Tibial nerve (tissue), 4 donors: ENCODE results near the gene TBC1D5.
"Not testable (repeated sequence)": the region's sequence is repeated elsewhere in the genome, so short reads cannot be mapped to it uniquely, and the experiment has no call there.

Source experiments
- EP300 ChIP-seq, 2 donors: sonication (generic); formaldehyde crosslinking; IDR thresholded peaks; one replicate each; pipeline ENCODE4 v1.6.1; 2017; ENCODE audit warnings: antibody characterized with exemption in 2 of 2, mild to moderate bottlenecking in 1 of 2
- POLR2A ChIP-seq, 2 donors: fragments of 450-650 bp; IDR thresholded peaks; one replicate each; pipeline ENCODE4 v1.6.1; 2017; ENCODE audit warnings: antibody characterized with exemption in 2 of 2, mild to moderate bottlenecking in 2 of 2, moderate library complexity in 2 of 2
- TF ChIP-seq, protein P1 (sequence below), 5 experiments: fragments of 200-600 bp in 3 of 5; fragments of 450-650 bp in 2 of 5; sonication (generic) in 3 of 5; IDR thresholded peaks; one replicate each; pipeline ENCODE4 v1.5.1; 2016 to 2019; ENCODE audit warnings: antibody characterized with exemption in 5 of 5, mild to moderate bottlenecking in 3 of 5, moderate library complexity in 2 of 5

DNA sequence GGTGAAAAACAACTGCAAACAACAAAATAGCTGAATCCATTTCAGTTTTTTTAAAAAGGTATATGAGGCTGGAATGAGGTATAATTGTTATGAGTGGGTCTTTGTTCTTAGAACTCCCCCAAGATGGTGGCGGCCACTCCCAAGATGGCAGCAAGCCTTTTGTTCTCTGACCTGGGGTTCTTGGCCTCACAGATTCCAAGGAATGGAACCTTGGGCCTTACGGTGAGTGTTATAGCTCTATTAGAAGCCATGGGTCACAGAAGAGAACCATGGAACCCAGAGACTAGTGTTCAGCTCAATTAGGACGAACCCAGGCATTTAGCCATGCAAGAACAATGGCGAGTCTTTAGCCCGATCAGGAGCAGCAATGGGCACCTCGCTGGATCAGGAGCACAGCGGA lies 7.1 kb downstream of the TBC1D5 start:
- TF ChIP-seq, protein P1, sequence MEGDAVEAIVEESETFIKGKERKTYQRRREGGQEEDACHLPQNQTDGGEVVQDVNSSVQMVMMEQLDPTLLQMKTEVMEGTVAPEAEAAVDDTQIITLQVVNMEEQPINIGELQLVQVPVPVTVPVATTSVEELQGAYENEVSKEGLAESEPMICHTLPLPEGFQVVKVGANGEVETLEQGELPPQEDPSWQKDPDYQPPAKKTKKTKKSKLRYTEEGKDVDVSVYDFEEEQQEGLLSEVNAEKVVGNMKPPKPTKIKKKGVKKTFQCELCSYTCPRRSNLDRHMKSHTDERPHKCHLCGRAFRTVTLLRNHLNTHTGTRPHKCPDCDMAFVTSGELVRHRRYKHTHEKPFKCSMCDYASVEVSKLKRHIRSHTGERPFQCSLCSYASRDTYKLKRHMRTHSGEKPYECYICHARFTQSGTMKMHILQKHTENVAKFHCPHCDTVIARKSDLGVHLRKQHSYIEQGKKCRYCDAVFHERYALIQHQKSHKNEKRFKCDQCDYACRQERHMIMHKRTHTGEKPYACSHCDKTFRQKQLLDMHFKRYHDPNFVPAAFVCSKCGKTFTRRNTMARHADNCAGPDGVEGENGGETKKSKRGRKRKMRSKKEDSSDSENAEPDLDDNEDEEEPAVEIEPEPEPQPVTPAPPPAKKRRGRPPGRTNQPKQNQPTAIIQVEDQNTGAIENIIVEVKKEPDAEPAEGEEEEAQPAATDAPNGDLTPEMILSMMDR (IDR thresholded peaks at IDR 0.05), result not testable (repeated sequence)
- not testable (repeated sequence) for TF ChIP-seq EP300, POLR2A (IDR thresholded peaks at IDR 0.05)
